ENCODE measurements around the gene POTEB.
"Not testable (repeated sequence)": the region's sequence is repeated elsewhere in the genome, so short reads cannot be mapped to it uniquely, and the experiment has no call there.

POTEB gene

GRCh38 chr15:21877635-21878034 is at the start of gene POTEB:
TSS of gene POTEB (minus strand) at chr15:21877735. CDS start at chr15:21877246, 489 bp downstream.
- DNase-seq (ENCODE audit: low read depth in 3 of 3), result not testable (repeated sequence)

GRCh38 chr15:21890955-21891354 is 13.4 kb upstream of the POTEB start:
- not testable (repeated sequence) for DNase-seq (ENCODE audit: low read depth in 3 of 3)

GRCh38 chr15:21889542-21889941 is 12.0 kb upstream of the POTEB start:
- DNase-seq (ENCODE audit: low read depth in 3 of 3), result not testable (repeated sequence)

GRCh38 chr15:21838831-21839230 is 38.7 kb downstream of the POTEB start:
- not testable (repeated sequence) for DNase-seq (ENCODE audit: low read depth in 3 of 3)
